GM12878 (cell line): Measurements from ENCODE around the gene RFC4. TPM values are rescaled to one million over a fixed set of nuclear protein-coding genes. Genes with fewer than 3 reads are reported as not detected.
A peak's percentile ranks its signal among the peaks of the same experiment; 100 is the strongest.

ENCODE experiments used
- ATAC-seq: fragments of 200-7000 bp; cut with Tn5 transposase; 3 replicates; pipeline ENCODE4 v1.9.1; 2020; ENCODE audit warnings: mild to moderate bottlenecking, moderate library complexity
- BruUV-seq: library from RNA; stranded (reverse); fragments of 400-500 nt; replicated peaks from 2 replicates; lab custom pipeline; 2021; lab: Mats Ljungman, UMichigan
- CTCF ChIA-PET: fragments of 300-600 bp; sonication (Branson Sonifier 250); formaldehyde crosslinking; extraction: SDS; loops from one replicate; lab custom pipeline; 2021; ENCODE audit warnings: inconsistent platforms; lab: Yijun Ruan, JAX
- POLR2A ChIA-PET: fragments of 350-600 bp; formaldehyde crosslinking; extraction: SDS; loops from one replicate; lab custom pipeline; 2021; ENCODE audit warnings: inconsistent platforms; lab: Charles Lee
- RAD21 ChIA-PET: fragments of 300-600 bp; sonication (Branson Sonifier 250); formaldehyde crosslinking; loops from one replicate; lab custom pipeline; 2023; ENCODE audit warnings: antibody characterized with exemption; ENCODE audit not compliant: unreplicated experiment; lab: Charles Lee
- SMC1A ChIA-PET: fragments of 300-600 bp; sonication (Branson Sonifier 250); formaldehyde crosslinking; loops from one replicate; lab custom pipeline; 2023; ENCODE audit not compliant: unreplicated experiment, uncharacterized antibody; lab: Charles Lee
- DNase-seq: peaks from one replicate; pipeline ENCODE4 v3.0.0-alpha.2; 2011; ENCODE audit warnings: low read depth, low spot score
- FAIRE-seq: peaks from 3 replicates; lab custom pipeline; 2011; peaks lifted over from hg19 to GRCh38; lab: Jason Lieb, UNC
- H2AFZ ChIP-seq: 2 replicates; pipeline ENCODE4 v1.6.0; 2011; ENCODE audit warnings: low read depth, low read length, control low read depth; ENCODE audit not compliant: control insufficient read depth
- H3K27ac ChIP-seq: 2 replicates; pipeline ENCODE4 v1.5.1; 2011; ENCODE audit warnings: control low read depth; ENCODE audit not compliant: control insufficient read depth, insufficient read depth
- H3K27me3 ChIP-seq, 2 experiments: replicated peaks in 1 of 2; 2 replicates each; pipeline versions ENCODE4 v1.6.0 to v1.6.1; 2011; ENCODE audit warnings: low read length in 1 of 2; ENCODE audit not compliant: control insufficient read depth in 2 of 2, insufficient read depth in 2 of 2
- H3K36me3 ChIP-seq, 2 experiments: 2 replicates each; pipeline ENCODE4 v1.5.1; 2011; ENCODE audit warnings: low read length in 1 of 2; ENCODE audit not compliant: control insufficient read depth in 2 of 2, insufficient read depth in 2 of 2
- H3K4me1 ChIP-seq: 2 replicates; pipeline ENCODE4 v1.6.1; 2011; ENCODE audit warnings: mild to moderate bottlenecking, low read length, moderate library complexity, mixed read lengths; ENCODE audit not compliant: control insufficient read depth, insufficient read depth
- H3K4me2 ChIP-seq: 2 replicates; pipeline ENCODE4 v1.6.0; 2011; ENCODE audit warnings: control low read depth; ENCODE audit not compliant: control insufficient read depth, insufficient read depth
- H3K4me3 ChIP-seq: fragments of 200-600 bp; sonication (generic); 2 replicates; pipeline ENCODE4 v1.5.1; 2016
- H3K79me2 ChIP-seq: 2 replicates; pipeline ENCODE4 v1.6.0; 2011; ENCODE audit warnings: low read length; ENCODE audit not compliant: control insufficient read depth, insufficient read depth
- H3K9ac ChIP-seq: 2 replicates; pipeline ENCODE4 v1.8.0; 2011; ENCODE audit warnings: low read length, control low read depth, mixed read lengths; ENCODE audit not compliant: control insufficient read depth, insufficient read depth
- H3K9me3 ChIP-seq: replicated peaks from 3 replicates; pipeline ENCODE4 v1.5.1; 2011; ENCODE audit warnings: mild to moderate bottlenecking, low read length; ENCODE audit not compliant: control insufficient read depth, insufficient read depth
- H4K20me1 ChIP-seq: 2 replicates; pipeline ENCODE4 v1.6.0; 2011; ENCODE audit not compliant: control insufficient read depth, insufficient read depth
- KDM1A ChIP-seq: fragments of 200-600 bp; sonication (generic); IDR thresholded peaks from 2 replicates; pipeline ENCODE4 v1.6.1; 2016; ENCODE audit warnings: borderline replicate concordance
- MEF2B ChIP-seq: fragments of 450-650 bp; IDR thresholded peaks from 2 replicates; pipeline ENCODE4 v1.6.1; 2018; ENCODE audit warnings: mild to moderate bottlenecking, moderate library complexity; ENCODE audit not compliant: partially characterized antibody, poor library complexity, severe bottlenecking
- POLR2AphosphoS2 ChIP-seq: IDR thresholded peaks from 2 replicates; pipeline ENCODE4 v1.6.1; 2011; ENCODE audit warnings: low read depth, mild to moderate bottlenecking, low read length, improper control_type of control experiment, moderate library complexity
- RAD21 ChIP-seq: IDR thresholded peaks from 2 replicates; pipeline ENCODE4 v1.6.1; 2011; ENCODE audit warnings: mild to moderate bottlenecking, low read depth, low read length, moderate library complexity; ENCODE audit not compliant: insufficient read depth
- RUNX3 ChIP-seq: IDR thresholded peaks from 2 replicates; pipeline ENCODE4 v1.6.1; 2012; ENCODE audit warnings: low read length, inconsistent platforms
- TBL1XR1 ChIP-seq: IDR thresholded peaks from 2 replicates; pipeline ENCODE4 v1.6.1; 2012; ENCODE audit warnings: low read depth, low read length, improper control_type of control experiment
- TCF7 ChIP-seq: IDR thresholded peaks from 2 replicates; pipeline ENCODE4 v1.6.1; 2014; ENCODE audit warnings: antibody characterized with exemption, borderline replicate concordance
- YBX1 ChIP-seq: fragments of 450-650 bp; IDR thresholded peaks from 2 replicates; pipeline ENCODE4 v1.6.1; 2016; ENCODE audit warnings: antibody characterized with exemption
- ZNF217 ChIP-seq: fragments of 450-650 bp; IDR thresholded peaks from 2 replicates; pipeline ENCODE4 v1.6.1; 2017; ENCODE audit warnings: antibody characterized with exemption, mild to moderate bottlenecking
- WGBS: methylation state at CpG from one replicate; pipeline ENCODE4 v1.1.6; 2016; ENCODE audit warnings: low lambda C conversion rate; ENCODE audit not compliant: insufficient replicate concordance, insufficient coverage; ENCODE audit errors: missing lambda C conversion rate; 5-methylcytosine and 5-hydroxymethylcytosine counted together
- in situ Hi-C: fragments of 300-500 bp; cut with MboI; formaldehyde crosslinking; loops from 9 replicates; pipeline ENCODE4 v1.14.3; 2018; ENCODE audit warnings: mixed read lengths
- intact Hi-C: fragments of 100-400 bp; cut with micrococcal nuclease; formaldehyde crosslinking; loops from one replicate; pipeline ENCODE4 v1.14.2; 2022; ENCODE audit not compliant: unreplicated experiment
- polyA plus RNA-seq, 11 experiments: library from polyadenylated mRNA; depleted of rRNA in 4 of 11; unstranded in 6 of 11; stranded (reverse) in 5 of 11; fragments of >200 nt; fragmentation: Nextera tagmentation in 4 of 11; fragmentation: Illumina TruSeq in 1 of 11; extraction: Ambion mirVana in 4 of 11; extraction: Trizol in 1 of 11; gene quantifications; 1 replicate in 1 of 11; 2 replicates in 10 of 11; pipeline versions ENCODE4 v1.2.1 to v1.2.3, GENCODE V29; 2011 to 2016; ENCODE audit warnings: inconsistent platforms in 2 of 11, missing spikeins in 2 of 11, low read depth in 1 of 11
- total RNA-seq, 4 experiments: library from RNA; depleted of rRNA in 3 of 4; stranded (reverse); fragments of >200 nt in 3 of 4; fragmentation: Illumina TruSeq in 1 of 4; extraction: Trizol in 1 of 4; gene quantifications; 2 replicates each; pipeline versions ENCODE4 v1.2.1 to v1.2.3, GENCODE V29; 2013 to 2021

RFC4 gene
- total and polyA plus RNA-seq, 10 of the 15 experiments (the other 5 are each of a cell fraction or from before 2014, with no cell fraction given): 49.1 to 144 (median 112) TPM

- no peaks in the 10 kb centered on the region for H4K20me1 ChIP-seq
- H3K4me2 ChIP-seq: no peak overlapping the region
- H2AFZ ChIP-seq: peak overlapping the region; percentile 34
- ChIA-PET SMC1A (no interaction called here), POLR2A (no interaction called here), CTCF (interaction anchor here (0.7 kb wide), 1 partner anchor 129 kb away, joined by 3 read pairs; no protein-coding TSS in a partner anchor), RAD21 (no interaction called here)
- no peak for DNase-seq
- H3K9ac ChIP-seq: no peak overlapping the region
- TF ChIP-seq MEF2B (no peak), RAD21 (no peak), KDM1A (no peak), RUNX3 (no peak), TCF7 (no peak), ZNF217 (no peak), TBL1XR1 (no peak), YBX1 (no peak)
- peak; percentile 41 for ATAC-seq
- no TSS peak for BruUV-seq
- WGBS: 55% methylated on average over 9 of the region's 10 CpGs
- H3K4me1 ChIP-seq: no peaks in the 10 kb centered on the region
- in situ Hi-C loops: no loop called here
- no peak overlapping the region for H3K27ac ChIP-seq
- no peak for FAIRE-seq
- no peak overlapping the region for H3K4me3 ChIP-seq
- H3K36me3 ChIP-seq: no peaks in the 10 kb centered on the region
- no peaks in the 10 kb centered on the region for H3K9me3 ChIP-seq
- no peaks in the 10 kb centered on the region for H3K79me2 ChIP-seq
- intact Hi-C loops: no loop called here
- no peaks in the 10 kb centered on the region; a peak in 2 of 4 replicates for H3K27me3 ChIP-seq
These were observed 60.3 kb downstream of the RFC4 start for GRCh38 chr3:186746008-186746407.

GRCh38 chr3:186743666-186744065, 62.6 kb downstream of the RFC4 start:
- H3K27ac ChIP-seq: no peak overlapping the region
- TF ChIP-seq POLR2AphosphoS2: no peak
- ChIA-PET RAD21 (no interaction called here), CTCF (no interaction called here), SMC1A (no interaction called here), POLR2A (no interaction called here)
- intact Hi-C loops (no loop called here), in situ Hi-C loops (no loop called here)
- H3K4me2 ChIP-seq: no peak overlapping the region
- H3K79me2 ChIP-seq: no peaks in the 10 kb centered on the region
- H3K9me3 ChIP-seq: no peaks in the 10 kb centered on the region
- H3K4me1 ChIP-seq: no peaks in the 10 kb centered on the region
- no peak for FAIRE-seq
- H3K4me3 ChIP-seq: no peak overlapping the region
- H3K9ac ChIP-seq: no peak overlapping the region
- no peak overlapping the region for H2AFZ ChIP-seq
- ATAC-seq: no peak
- no TSS peak for BruUV-seq
- peaks cover 0 to 2% of the 10 kb centered on the region in 2 experiments; a peak in 2 of 4 replicates for H3K27me3 ChIP-seq
- no peaks in the 10 kb centered on the region for H3K36me3 ChIP-seq
- no peak for DNase-seq
- WGBS: 29% methylated on average over 3 of the region's 3 CpGs
- H4K20me1 ChIP-seq: no peaks in the 10 kb centered on the region
